GM12878 (cell line): ENCODE measurements around the gene DAD1. TPM values are rescaled to one million over a fixed set of nuclear protein-coding genes. Genes with fewer than 3 reads are reported as not detected.

Experiments used
- ATAC-seq: fragments of 200-7000 bp; cut with Tn5 transposase; 3 replicates; pipeline ENCODE4 v1.9.1; 2020; ENCODE audit warnings: mild to moderate bottlenecking, moderate library complexity
- BruUV-seq: library from RNA; stranded (reverse); fragments of 400-500 nt; replicated peaks from 2 replicates; lab custom pipeline; 2021; lab: Mats Ljungman, UMichigan
- CTCF ChIA-PET: fragments of 300-600 bp; sonication (Branson Sonifier 250); formaldehyde crosslinking; extraction: SDS; loops from one replicate; lab custom pipeline; 2021; ENCODE audit warnings: inconsistent platforms; lab: Yijun Ruan, JAX
- POLR2A ChIA-PET: fragments of 350-600 bp; formaldehyde crosslinking; extraction: SDS; loops from one replicate; lab custom pipeline; 2021; ENCODE audit warnings: inconsistent platforms; lab: Charles Lee
- RAD21 ChIA-PET: fragments of 300-600 bp; sonication (Branson Sonifier 250); formaldehyde crosslinking; loops from one replicate; lab custom pipeline; 2023; ENCODE audit warnings: antibody characterized with exemption; ENCODE audit not compliant: unreplicated experiment; lab: Charles Lee
- SMC1A ChIA-PET: fragments of 300-600 bp; sonication (Branson Sonifier 250); formaldehyde crosslinking; loops from one replicate; lab custom pipeline; 2023; ENCODE audit not compliant: unreplicated experiment, uncharacterized antibody; lab: Charles Lee
- DNase-seq: peaks from one replicate; pipeline ENCODE4 v3.0.0-alpha.2; 2011; ENCODE audit warnings: low read depth, low spot score
- FAIRE-seq: peaks from 3 replicates; lab custom pipeline; 2011; peaks lifted over from hg19 to GRCh38; lab: Jason Lieb, UNC
- H2AFZ ChIP-seq: 2 replicates; pipeline ENCODE4 v1.6.0; 2011; ENCODE audit warnings: low read depth, low read length, control low read depth; ENCODE audit not compliant: control insufficient read depth
- H3K27ac ChIP-seq: 2 replicates; pipeline ENCODE4 v1.5.1; 2011; ENCODE audit warnings: control low read depth; ENCODE audit not compliant: control insufficient read depth, insufficient read depth
- H3K27me3 ChIP-seq, 2 experiments: replicated peaks in 1 of 2; 2 replicates each; pipeline versions ENCODE4 v1.6.0 to v1.6.1; 2011; ENCODE audit warnings: low read length in 1 of 2; ENCODE audit not compliant: control insufficient read depth in 2 of 2, insufficient read depth in 2 of 2
- H3K36me3 ChIP-seq, 2 experiments: 2 replicates each; pipeline ENCODE4 v1.5.1; 2011; ENCODE audit warnings: low read length in 1 of 2; ENCODE audit not compliant: control insufficient read depth in 2 of 2, insufficient read depth in 2 of 2
- H3K4me1 ChIP-seq: 2 replicates; pipeline ENCODE4 v1.6.1; 2011; ENCODE audit warnings: mild to moderate bottlenecking, low read length, moderate library complexity, mixed read lengths; ENCODE audit not compliant: control insufficient read depth, insufficient read depth
- H3K4me2 ChIP-seq: 2 replicates; pipeline ENCODE4 v1.6.0; 2011; ENCODE audit warnings: control low read depth; ENCODE audit not compliant: control insufficient read depth, insufficient read depth
- H3K4me3 ChIP-seq: fragments of 200-600 bp; sonication (generic); 2 replicates; pipeline ENCODE4 v1.5.1; 2016
- H3K79me2 ChIP-seq: 2 replicates; pipeline ENCODE4 v1.6.0; 2011; ENCODE audit warnings: low read length; ENCODE audit not compliant: control insufficient read depth, insufficient read depth
- H3K9ac ChIP-seq: 2 replicates; pipeline ENCODE4 v1.8.0; 2011; ENCODE audit warnings: low read length, control low read depth, mixed read lengths; ENCODE audit not compliant: control insufficient read depth, insufficient read depth
- H3K9me3 ChIP-seq: replicated peaks from 3 replicates; pipeline ENCODE4 v1.5.1; 2011; ENCODE audit warnings: mild to moderate bottlenecking, low read length; ENCODE audit not compliant: control insufficient read depth, insufficient read depth
- H4K20me1 ChIP-seq: 2 replicates; pipeline ENCODE4 v1.6.0; 2011; ENCODE audit not compliant: control insufficient read depth, insufficient read depth
- CBX3 ChIP-seq: fragments of 200-600 bp; sonication (generic); IDR thresholded peaks from 2 replicates; pipeline ENCODE4 v1.6.1; 2016; ENCODE audit warnings: low read depth, borderline replicate concordance
- CUX1 ChIP-seq: IDR thresholded peaks from 2 replicates; pipeline ENCODE4 v1.6.1; 2012; ENCODE audit warnings: improper control_type of control experiment, low read depth, low read length; ENCODE audit not compliant: insufficient replicate concordance
- KDM1A ChIP-seq: fragments of 200-600 bp; sonication (generic); IDR thresholded peaks from 2 replicates; pipeline ENCODE4 v1.6.1; 2016; ENCODE audit warnings: borderline replicate concordance
- NR2C2 ChIP-seq: IDR thresholded peaks from 2 replicates; pipeline ENCODE4 v1.6.1; 2011; ENCODE audit warnings: borderline replicate concordance, low read depth; ENCODE audit not compliant: control insufficient read depth, insufficient read length
- PAX8 ChIP-seq: fragments of 450-650 bp; IDR thresholded peaks from 2 replicates; pipeline ENCODE4 v1.6.1; 2017; ENCODE audit warnings: mild to moderate bottlenecking, moderate library complexity
- STAT3 ChIP-seq: IDR thresholded peaks from 2 replicates; pipeline ENCODE4 v1.6.1; 2011; ENCODE audit warnings: low read depth, low read length, improper control_type of control experiment
- TCF3 ChIP-seq: IDR thresholded peaks from 2 replicates; pipeline ENCODE4 v1.6.1; 2012; ENCODE audit warnings: low read depth, mild to moderate bottlenecking, low read length, borderline replicate concordance; ENCODE audit not compliant: insufficient read depth
- ZNF24 ChIP-seq: fragments of 450-650 bp; IDR thresholded peaks from 2 replicates; pipeline ENCODE4 v1.6.1; 2017; ENCODE audit warnings: antibody characterized with exemption, mild to moderate bottlenecking
- WGBS: methylation state at CpG from one replicate; pipeline ENCODE4 v1.1.6; 2016; ENCODE audit warnings: low lambda C conversion rate; ENCODE audit not compliant: insufficient replicate concordance, insufficient coverage; ENCODE audit errors: missing lambda C conversion rate; 5-methylcytosine and 5-hydroxymethylcytosine counted together
- in situ Hi-C: fragments of 300-500 bp; cut with MboI; formaldehyde crosslinking; loops from 9 replicates; pipeline ENCODE4 v1.14.3; 2018; ENCODE audit warnings: mixed read lengths
- intact Hi-C: fragments of 100-400 bp; cut with micrococcal nuclease; formaldehyde crosslinking; loops from one replicate; pipeline ENCODE4 v1.14.2; 2022; ENCODE audit not compliant: unreplicated experiment
- polyA plus RNA-seq, 11 experiments: library from polyadenylated mRNA; depleted of rRNA in 4 of 11; unstranded in 6 of 11; stranded (reverse) in 5 of 11; fragments of >200 nt; fragmentation: Nextera tagmentation in 4 of 11; fragmentation: Illumina TruSeq in 1 of 11; extraction: Ambion mirVana in 4 of 11; extraction: Trizol in 1 of 11; gene quantifications; 1 replicate in 1 of 11; 2 replicates in 10 of 11; pipeline versions ENCODE4 v1.2.1 to v1.2.3, GENCODE V29; 2011 to 2016; ENCODE audit warnings: inconsistent platforms in 2 of 11, missing spikeins in 2 of 11, low read depth in 1 of 11
- total RNA-seq, 4 experiments: library from RNA; depleted of rRNA in 3 of 4; stranded (reverse); fragments of >200 nt in 3 of 4; fragmentation: Illumina TruSeq in 1 of 4; extraction: Trizol in 1 of 4; gene quantifications; 2 replicates each; pipeline versions ENCODE4 v1.2.1 to v1.2.3, GENCODE V29; 2013 to 2021
- TF ChIP-seq, protein P1 (sequence below): IDR thresholded peaks from 2 replicates; pipeline ENCODE4 v1.6.1; 2012; ENCODE audit warnings: mild to moderate bottlenecking, low read depth, low read length
- TF ChIP-seq, protein P2 (sequence below): fragments of 150-350 bp; IDR thresholded peaks from 2 replicates; pipeline ENCODE4 v1.6.1; 2016; ENCODE audit warnings: low read depth, low read length

DAD1 gene
- total and polyA plus RNA-seq, 10 of the 15 experiments (the other 5 are each of a cell fraction or from before 2014, with no cell fraction given): 161 to 920 (median 319) TPM

DNA sequence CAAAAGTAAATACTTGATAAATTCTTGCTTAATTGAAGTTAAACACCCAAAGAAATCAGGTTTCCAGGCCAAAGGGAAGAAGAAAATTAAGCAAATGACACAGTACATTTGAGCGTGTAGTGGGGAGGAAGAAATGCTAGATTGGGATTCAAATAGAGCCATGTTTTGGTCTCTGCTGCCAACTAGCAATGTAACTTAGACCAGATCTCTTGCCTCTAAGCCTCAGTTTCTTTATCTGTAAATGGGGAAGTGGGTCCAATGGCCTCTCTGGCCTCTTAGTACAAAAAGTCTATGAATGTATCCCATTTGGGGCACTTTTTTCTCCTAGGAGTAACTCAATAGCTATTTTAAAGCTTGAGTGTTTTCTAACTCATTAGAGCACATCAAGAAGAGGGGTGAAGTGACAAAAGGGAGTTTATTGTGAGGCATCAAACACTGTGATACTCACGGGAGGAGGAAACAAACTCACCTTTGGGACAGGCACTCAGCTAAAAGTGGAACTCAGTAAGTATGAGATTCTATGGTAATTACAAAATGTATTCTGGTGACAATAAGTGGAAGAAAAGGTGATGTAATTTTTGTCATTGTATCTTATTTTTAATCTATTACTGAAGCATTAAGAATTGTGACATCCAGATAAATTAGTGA, 55.8 kb downstream of the DAD1 start:
- Histone ChIP-seq H3K9me3 (no peaks in the 10 kb centered on the region), H3K4me2 (peak overlapping the region; percentile 75), H3K9ac (peak overlapping the region; percentile 52), H2AFZ (no peak overlapping the region), H3K4me1 (peaks cover 83% of the 10 kb centered on the region), H3K36me3 (peaks cover 4 to 6% of the 10 kb centered on the region in 2 experiments; a peak in 3 of 4 replicates), H3K27ac (peak overlapping the region; percentile 97), H3K27me3 (no peaks in the 10 kb centered on the region), H4K20me1 (no peaks in the 10 kb centered on the region), H3K79me2 (peaks cover 70% of the 10 kb centered on the region), H3K4me3 (peak overlapping the region; percentile 67)
- WGBS: 0% methylated on average over 2 of the region's 2 CpGs
- RAD21 ChIA-PET: interaction anchor here (0.7 to 8.1 kb wide), 21 partner anchors 9 to 153 kb away, joined by 3 to 184 read pairs (median 10); no protein-coding TSS in a partner anchor
- intact Hi-C loops (no loop called here), in situ Hi-C loops (no loop called here)
- SMC1A ChIA-PET: interaction anchor here (0.7 to 12.3 kb wide), 23 partner anchors 9 to 149 kb away, joined by 3 to 399 read pairs (median 10); no protein-coding TSS in a partner anchor
- POLR2A ChIA-PET: interaction anchor here (0.7 to 12.2 kb wide), 14 partner anchors 9 to 149 kb away, joined by 3 to 339 read pairs (median 6); no protein-coding TSS in a partner anchor
- CTCF ChIA-PET: interaction anchor here (0.6 to 6.0 kb wide), 15 partner anchors 9 to 523 kb away, joined by 3 to 100 read pairs (median 5); no protein-coding TSS in a partner anchor
- ATAC-seq (peak; percentile 7), FAIRE-seq (no peak), DNase-seq (no peak)
- no TSS peak for BruUV-seq
- TF ChIP-seq KDM1A: no peak
- TF ChIP-seq, protein P1, sequence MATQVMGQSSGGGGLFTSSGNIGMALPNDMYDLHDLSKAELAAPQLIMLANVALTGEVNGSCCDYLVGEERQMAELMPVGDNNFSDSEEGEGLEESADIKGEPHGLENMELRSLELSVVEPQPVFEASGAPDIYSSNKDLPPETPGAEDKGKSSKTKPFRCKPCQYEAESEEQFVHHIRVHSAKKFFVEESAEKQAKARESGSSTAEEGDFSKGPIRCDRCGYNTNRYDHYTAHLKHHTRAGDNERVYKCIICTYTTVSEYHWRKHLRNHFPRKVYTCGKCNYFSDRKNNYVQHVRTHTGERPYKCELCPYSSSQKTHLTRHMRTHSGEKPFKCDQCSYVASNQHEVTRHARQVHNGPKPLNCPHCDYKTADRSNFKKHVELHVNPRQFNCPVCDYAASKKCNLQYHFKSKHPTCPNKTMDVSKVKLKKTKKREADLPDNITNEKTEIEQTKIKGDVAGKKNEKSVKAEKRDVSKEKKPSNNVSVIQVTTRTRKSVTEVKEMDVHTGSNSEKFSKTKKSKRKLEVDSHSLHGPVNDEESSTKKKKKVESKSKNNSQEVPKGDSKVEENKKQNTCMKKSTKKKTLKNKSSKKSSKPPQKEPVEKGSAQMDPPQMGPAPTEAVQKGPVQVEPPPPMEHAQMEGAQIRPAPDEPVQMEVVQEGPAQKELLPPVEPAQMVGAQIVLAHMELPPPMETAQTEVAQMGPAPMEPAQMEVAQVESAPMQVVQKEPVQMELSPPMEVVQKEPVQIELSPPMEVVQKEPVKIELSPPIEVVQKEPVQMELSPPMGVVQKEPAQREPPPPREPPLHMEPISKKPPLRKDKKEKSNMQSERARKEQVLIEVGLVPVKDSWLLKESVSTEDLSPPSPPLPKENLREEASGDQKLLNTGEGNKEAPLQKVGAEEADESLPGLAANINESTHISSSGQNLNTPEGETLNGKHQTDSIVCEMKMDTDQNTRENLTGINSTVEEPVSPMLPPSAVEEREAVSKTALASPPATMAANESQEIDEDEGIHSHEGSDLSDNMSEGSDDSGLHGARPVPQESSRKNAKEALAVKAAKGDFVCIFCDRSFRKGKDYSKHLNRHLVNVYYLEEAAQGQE: no peak
- no peak for TF ChIP-seq NR2C2
- TF ChIP-seq, protein P2, sequence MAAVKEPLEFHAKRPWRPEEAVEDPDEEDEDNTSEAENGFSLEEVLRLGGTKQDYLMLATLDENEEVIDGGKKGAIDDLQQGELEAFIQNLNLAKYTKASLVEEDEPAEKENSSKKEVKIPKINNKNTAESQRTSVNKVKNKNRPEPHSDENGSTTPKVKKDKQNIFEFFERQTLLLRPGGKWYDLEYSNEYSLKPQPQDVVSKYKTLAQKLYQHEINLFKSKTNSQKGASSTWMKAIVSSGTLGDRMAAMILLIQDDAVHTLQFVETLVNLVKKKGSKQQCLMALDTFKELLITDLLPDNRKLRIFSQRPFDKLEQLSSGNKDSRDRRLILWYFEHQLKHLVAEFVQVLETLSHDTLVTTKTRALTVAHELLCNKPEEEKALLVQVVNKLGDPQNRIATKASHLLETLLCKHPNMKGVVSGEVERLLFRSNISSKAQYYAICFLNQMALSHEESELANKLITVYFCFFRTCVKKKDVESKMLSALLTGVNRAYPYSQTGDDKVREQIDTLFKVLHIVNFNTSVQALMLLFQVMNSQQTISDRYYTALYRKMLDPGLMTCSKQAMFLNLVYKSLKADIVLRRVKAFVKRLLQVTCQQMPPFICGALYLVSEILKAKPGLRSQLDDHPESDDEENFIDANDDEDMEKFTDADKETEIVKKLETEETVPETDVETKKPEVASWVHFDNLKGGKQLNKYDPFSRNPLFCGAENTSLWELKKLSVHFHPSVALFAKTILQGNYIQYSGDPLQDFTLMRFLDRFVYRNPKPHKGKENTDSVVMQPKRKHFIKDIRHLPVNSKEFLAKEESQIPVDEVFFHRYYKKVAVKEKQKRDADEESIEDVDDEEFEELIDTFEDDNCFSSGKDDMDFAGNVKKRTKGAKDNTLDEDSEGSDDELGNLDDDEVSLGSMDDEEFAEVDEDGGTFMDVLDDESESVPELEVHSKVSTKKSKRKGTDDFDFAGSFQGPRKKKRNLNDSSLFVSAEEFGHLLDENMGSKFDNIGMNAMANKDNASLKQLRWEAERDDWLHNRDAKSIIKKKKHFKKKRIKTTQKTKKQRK: no peak
- TF ChIP-seq STAT3: no peak
- TF ChIP-seq PAX8: no peak
- TF ChIP-seq CBX3: no peak
- peak; percentile 65 for TF ChIP-seq ZNF24
- TF ChIP-seq CUX1: peak; percentile 4
- no peak for TF ChIP-seq TCF3
